SU-DHL-6 (cell line): ENCODE measurements around the gene SAMD14.

Source experiments
- H2AFZ ChIP-seq: fragments of 200-600 bp; sonication (generic); 2 replicates; pipeline ENCODE4 v1.6.1; 2014; ENCODE audit warnings: low read depth, mild to moderate bottlenecking, moderate library complexity, mixed read lengths, antibody characterized with exemption, low read length; ENCODE audit not compliant: severe bottlenecking
- H3F3A ChIP-seq: fragments of 200-600 bp; shearing (Covaris generic); 2 replicates; pipeline ENCODE4 v1.6.0; 2016; ENCODE audit warnings: antibody characterized with exemption, mild to moderate bottlenecking; ENCODE audit not compliant: insufficient read depth
- H3K27ac ChIP-seq: fragments of 200-600 bp; sonication (generic); 2 replicates; pipeline ENCODE4 v1.5.1; 2016; ENCODE audit warnings: low read depth, mild to moderate bottlenecking, low read length, moderate library complexity, mixed read lengths
- H3K27me3 ChIP-seq: fragments of 200-600 bp; sonication (generic), shearing (Covaris generic); 2 replicates; pipeline ENCODE4 v1.6.0; 2014; ENCODE audit warnings: mild to moderate bottlenecking, low read length
- H3K36me3 ChIP-seq: fragments of 200-600 bp; sonication (generic); 2 replicates; pipeline ENCODE4 v1.6.1; 2014; ENCODE audit warnings: mild to moderate bottlenecking, low read length, mixed read lengths
- H3K4me2 ChIP-seq: fragments of 300-600, 200-600 bp; shearing (Covaris generic), sonication (generic); 2 replicates; pipeline ENCODE4 v1.6.0; 2014; ENCODE audit warnings: low read length, low read depth, mild to moderate bottlenecking; ENCODE audit not compliant: poor library complexity, severe bottlenecking
- H3K4me3 ChIP-seq: fragments of 200-600 bp; sonication (generic); 2 replicates; pipeline ENCODE4 v1.5.1; 2014; ENCODE audit warnings: antibody characterized with exemption, low read length, mild to moderate bottlenecking, mixed read lengths; ENCODE audit not compliant: insufficient read depth, poor library complexity, severe bottlenecking
- H3K79me2 ChIP-seq: fragments of 200-600 bp; sonication (generic); 2 replicates; pipeline ENCODE4 v1.6.1; 2014; ENCODE audit warnings: mild to moderate bottlenecking, low read length, moderate library complexity; ENCODE audit not compliant: insufficient read depth
- H3K9ac ChIP-seq: fragments of 200-600 bp; sonication (generic); 2 replicates; pipeline ENCODE4 v1.7.0; 2014; ENCODE audit warnings: mild to moderate bottlenecking, low read length
- H3K9me2 ChIP-seq: fragments of 200-600 bp; sonication (generic); replicated peaks from 2 replicates; pipeline ENCODE4 v1.6.1; 2014; ENCODE audit warnings: low read length; ENCODE audit not compliant: insufficient read depth
- H3K9me3 ChIP-seq: fragments of 200-600 bp; sonication (generic); 2 replicates; pipeline ENCODE4 v1.6.1; 2014; ENCODE audit warnings: low read length, mixed read lengths; ENCODE audit not compliant: insufficient read depth
- H4K20me1 ChIP-seq: fragments of 200-600 bp; sonication (generic); 2 replicates; pipeline ENCODE4 v1.6.1; 2014; ENCODE audit warnings: low read depth, mild to moderate bottlenecking, antibody characterized with exemption, low read length, moderate library complexity, mixed read lengths
- EZH2phosphoT487 ChIP-seq: fragments of 200-600 bp; sonication (generic), shearing (Covaris generic); conservative IDR thresholded peaks from 2 replicates; pipeline ENCODE4 v1.6.1; 2018; ENCODE audit warnings: mild to moderate bottlenecking, antibody characterized with exemption, low read length, moderate library complexity, mixed read lengths
- TF ChIP-seq, protein P1 (sequence below): fragments of 200-600 bp; sonication (generic); IDR thresholded peaks from one replicate; pipeline ENCODE4 v1.5.1; 2017; ENCODE audit warnings: antibody characterized with exemption, mild to moderate bottlenecking, low read length, moderate library complexity; ENCODE audit not compliant: insufficient read depth, poor library complexity, severe bottlenecking

SAMD14 gene

DNA sequence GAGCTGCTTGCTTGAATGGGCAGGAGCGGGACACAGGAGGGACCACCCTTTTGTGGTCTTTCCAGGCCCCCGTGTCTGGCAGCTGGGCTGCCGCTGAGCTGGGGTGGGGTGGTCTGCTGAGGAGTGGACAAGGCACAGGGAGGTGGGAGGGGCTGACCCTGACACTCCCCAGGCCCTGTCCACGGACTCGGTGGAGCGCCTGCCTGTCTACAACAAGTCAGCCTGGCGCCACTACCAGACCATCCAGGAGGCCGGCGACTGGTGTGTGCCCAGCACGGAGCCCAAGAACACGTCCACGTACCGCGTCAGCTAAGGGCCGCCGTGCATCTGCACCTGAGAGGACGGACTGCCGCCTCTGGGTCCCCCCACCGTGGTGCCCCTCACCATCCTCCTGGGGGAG, 20.2 kb downstream of the SAMD14 start:
- Histone ChIP-seq H4K20me1 (no peaks in the 10 kb centered on the region), H3F3A (no peaks in the 10 kb centered on the region), H3K9ac (no peak overlapping the region), H3K4me3 (no peak overlapping the region), H3K4me2 (no peak overlapping the region), H3K36me3 (no peaks in the 10 kb centered on the region), H3K27ac (no peak overlapping the region), H2AFZ (no peak overlapping the region), H3K9me2 (no peaks in the 10 kb centered on the region), H3K79me2 (no peaks in the 10 kb centered on the region), H3K27me3 (no peaks in the 10 kb centered on the region), H3K9me3 (no peaks in the 10 kb centered on the region)
- no peak for TF ChIP-seq EZH2phosphoT487
- TF ChIP-seq, protein P1, sequence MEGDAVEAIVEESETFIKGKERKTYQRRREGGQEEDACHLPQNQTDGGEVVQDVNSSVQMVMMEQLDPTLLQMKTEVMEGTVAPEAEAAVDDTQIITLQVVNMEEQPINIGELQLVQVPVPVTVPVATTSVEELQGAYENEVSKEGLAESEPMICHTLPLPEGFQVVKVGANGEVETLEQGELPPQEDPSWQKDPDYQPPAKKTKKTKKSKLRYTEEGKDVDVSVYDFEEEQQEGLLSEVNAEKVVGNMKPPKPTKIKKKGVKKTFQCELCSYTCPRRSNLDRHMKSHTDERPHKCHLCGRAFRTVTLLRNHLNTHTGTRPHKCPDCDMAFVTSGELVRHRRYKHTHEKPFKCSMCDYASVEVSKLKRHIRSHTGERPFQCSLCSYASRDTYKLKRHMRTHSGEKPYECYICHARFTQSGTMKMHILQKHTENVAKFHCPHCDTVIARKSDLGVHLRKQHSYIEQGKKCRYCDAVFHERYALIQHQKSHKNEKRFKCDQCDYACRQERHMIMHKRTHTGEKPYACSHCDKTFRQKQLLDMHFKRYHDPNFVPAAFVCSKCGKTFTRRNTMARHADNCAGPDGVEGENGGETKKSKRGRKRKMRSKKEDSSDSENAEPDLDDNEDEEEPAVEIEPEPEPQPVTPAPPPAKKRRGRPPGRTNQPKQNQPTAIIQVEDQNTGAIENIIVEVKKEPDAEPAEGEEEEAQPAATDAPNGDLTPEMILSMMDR: no peak

- Histone ChIP-seq H2AFZ (no peak overlapping the region), H3K79me2 (no peaks in the 10 kb centered on the region), H3K4me3 (no peak overlapping the region), H3K27ac (no peak overlapping the region), H3K9ac (no peak overlapping the region), H4K20me1 (no peaks in the 10 kb centered on the region), H3K36me3 (no peaks in the 10 kb centered on the region), H3K4me2 (no peak overlapping the region), H3K9me2 (no peaks in the 10 kb centered on the region), H3F3A (no peaks in the 10 kb centered on the region), H3K9me3 (no peaks in the 10 kb centered on the region), H3K27me3 (no peaks in the 10 kb centered on the region)
- no peak for TF ChIP-seq EZH2phosphoT487
- TF ChIP-seq, protein P1: no peak
These were observed 20.8 kb downstream of the SAMD14 start for GRCh38 chr17:50109207-50109606.

- no peaks in the 10 kb centered on the region for H3K9me3 ChIP-seq
- H3K36me3 ChIP-seq: no peaks in the 10 kb centered on the region
- no peak for TF ChIP-seq EZH2phosphoT487
- TF ChIP-seq, protein P1: no peak
- H3K4me2 ChIP-seq: no peak overlapping the region
- H3K9ac ChIP-seq: no peak overlapping the region
- H2AFZ ChIP-seq: no peak overlapping the region
- H3K27ac ChIP-seq: no peak overlapping the region
- no peaks in the 10 kb centered on the region for H4K20me1 ChIP-seq
- H3K27me3 ChIP-seq: no peaks in the 10 kb centered on the region
- no peaks in the 10 kb centered on the region for H3K9me2 ChIP-seq
- H3K79me2 ChIP-seq: no peaks in the 10 kb centered on the region
- no peaks in the 10 kb centered on the region for H3F3A ChIP-seq
- H3K4me3 ChIP-seq: no peak overlapping the region
These were observed 21.4 kb downstream of the SAMD14 start for GRCh38 chr17:50108556-50108955.
